HG03354 (cell line): ENCODE data around the gene TCF25.
"Not testable (repeated sequence)": the region's sequence is repeated elsewhere in the genome, so short reads cannot be mapped to it uniquely, and the experiment has no call there.

Experiments
- ATAC-seq: cut with Tn5 transposase; IDR thresholded peaks from one replicate; pipeline ENCODE4 v1.9.1; 2021; ENCODE audit warnings: mild to moderate bottlenecking; ENCODE audit not compliant: unreplicated experiment, poor library complexity, severe bottlenecking

Gene TCF25

DNA sequence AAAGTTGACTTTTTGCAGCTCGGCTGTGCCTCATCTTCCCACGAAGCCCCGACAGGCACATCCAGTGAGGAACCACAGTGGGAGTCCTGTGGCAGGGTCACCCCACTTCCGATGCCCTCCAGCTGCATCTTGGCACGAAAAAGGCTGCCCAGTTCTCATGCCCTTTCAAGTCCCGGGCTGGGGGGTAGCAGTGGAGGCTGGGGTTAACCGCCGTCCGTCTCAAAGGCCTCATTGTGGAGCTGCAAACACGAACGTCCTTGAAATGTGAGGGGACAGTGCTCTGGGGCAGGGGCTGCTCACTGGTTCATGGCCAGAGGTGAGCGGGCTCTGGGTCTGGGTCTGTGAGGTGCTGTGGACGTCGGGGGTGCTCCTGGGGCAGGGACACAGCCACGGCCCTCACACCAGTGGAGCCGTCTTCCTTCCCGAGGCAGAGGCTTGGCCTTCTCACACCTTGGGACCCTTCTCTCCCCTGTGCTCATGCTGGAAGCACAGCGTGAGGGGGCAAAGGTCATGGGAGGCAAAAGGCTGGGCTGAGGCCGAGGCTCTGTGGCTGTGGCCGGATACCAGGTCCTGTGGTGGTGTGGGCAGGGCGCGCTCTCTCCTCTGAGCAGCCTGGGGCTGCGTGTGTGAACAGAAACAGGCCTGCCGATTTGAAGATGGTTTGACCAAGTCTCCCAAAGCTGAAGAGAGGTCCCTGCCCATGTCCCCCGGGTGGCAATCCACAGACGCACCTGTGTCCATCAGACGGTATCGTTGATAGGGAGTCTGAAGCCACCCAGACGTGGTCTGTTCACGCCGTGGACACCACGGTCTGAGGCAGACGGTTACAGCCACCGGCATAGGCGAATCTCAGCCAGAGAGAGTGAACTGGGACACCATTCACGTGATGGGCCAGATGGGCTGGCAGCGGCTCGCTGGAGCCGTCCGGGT lies 42.2 kb downstream of the TCF25 start:
- ATAC-seq, result no peak

GRCh38 chr16:89917773-89918452 lies 44.5 kb downstream of the TCF25 start:
- ATAC-seq, result peak; percentile 71

- peak; percentile 36 for ATAC-seq
These were observed 45.3 kb downstream of the TCF25 start, which contains the start of gene MC1R for GRCh38 chr16:89918453-89919347. MC1R (plus strand) TSS chr16:89918862; CDS start chr16:89919259, 397 bp downstream.

GRCh38 chr16:89919535-89920406 lies 46.4 kb downstream of the TCF25 start:
- no peak for ATAC-seq

DNA sequence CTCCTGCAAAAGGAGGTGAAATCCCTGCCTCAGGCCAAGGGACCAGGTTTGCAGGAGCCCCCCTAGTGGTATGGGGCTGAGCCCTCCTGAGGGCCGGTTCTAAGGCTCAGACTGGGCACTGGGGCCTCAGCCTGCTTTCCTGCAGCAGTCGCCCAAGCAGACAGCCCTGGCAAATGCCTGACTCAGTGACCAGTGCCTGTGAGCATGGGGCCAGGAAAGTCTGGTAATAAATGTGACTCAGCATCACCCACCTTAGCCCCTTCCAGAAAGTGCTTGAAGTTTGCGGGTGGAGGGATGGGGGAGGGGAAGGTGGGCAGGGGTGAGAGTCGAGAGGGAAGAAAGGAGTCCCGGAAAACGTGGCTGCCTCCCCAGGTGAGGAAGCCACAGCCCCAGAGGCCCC lies 47.3 kb downstream of the TCF25 start:
- ATAC-seq, result no peak

DNA sequence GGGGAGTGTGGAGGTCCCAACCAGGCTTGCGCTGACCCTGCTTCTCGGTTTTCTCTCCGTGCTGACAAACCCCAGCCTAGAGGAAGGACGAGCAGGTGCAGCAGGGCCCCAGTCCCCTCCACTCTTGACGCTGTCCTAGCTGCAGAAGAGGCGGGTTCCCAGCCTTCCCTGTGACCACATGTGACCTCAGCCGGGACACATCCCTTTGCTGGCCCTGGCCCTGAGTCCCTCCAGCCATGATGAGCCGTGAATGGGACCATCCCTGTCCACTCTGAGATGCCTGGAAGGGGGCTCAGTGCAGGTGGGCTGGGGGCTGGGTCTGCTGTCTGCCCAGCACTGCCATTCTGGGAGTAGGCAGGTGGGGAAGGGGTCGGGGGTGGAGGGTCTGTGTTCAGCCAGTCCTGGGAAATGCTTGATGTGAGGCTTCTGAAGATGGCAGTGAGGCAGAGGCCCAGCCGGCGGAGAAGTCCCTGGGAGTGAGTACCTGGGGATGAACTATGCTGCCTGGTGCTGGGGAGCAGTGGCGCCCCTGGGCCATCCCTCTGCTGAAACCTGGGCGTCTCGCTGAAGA lies 47.8 kb downstream of the TCF25 start:
- no peak for ATAC-seq

DNA sequence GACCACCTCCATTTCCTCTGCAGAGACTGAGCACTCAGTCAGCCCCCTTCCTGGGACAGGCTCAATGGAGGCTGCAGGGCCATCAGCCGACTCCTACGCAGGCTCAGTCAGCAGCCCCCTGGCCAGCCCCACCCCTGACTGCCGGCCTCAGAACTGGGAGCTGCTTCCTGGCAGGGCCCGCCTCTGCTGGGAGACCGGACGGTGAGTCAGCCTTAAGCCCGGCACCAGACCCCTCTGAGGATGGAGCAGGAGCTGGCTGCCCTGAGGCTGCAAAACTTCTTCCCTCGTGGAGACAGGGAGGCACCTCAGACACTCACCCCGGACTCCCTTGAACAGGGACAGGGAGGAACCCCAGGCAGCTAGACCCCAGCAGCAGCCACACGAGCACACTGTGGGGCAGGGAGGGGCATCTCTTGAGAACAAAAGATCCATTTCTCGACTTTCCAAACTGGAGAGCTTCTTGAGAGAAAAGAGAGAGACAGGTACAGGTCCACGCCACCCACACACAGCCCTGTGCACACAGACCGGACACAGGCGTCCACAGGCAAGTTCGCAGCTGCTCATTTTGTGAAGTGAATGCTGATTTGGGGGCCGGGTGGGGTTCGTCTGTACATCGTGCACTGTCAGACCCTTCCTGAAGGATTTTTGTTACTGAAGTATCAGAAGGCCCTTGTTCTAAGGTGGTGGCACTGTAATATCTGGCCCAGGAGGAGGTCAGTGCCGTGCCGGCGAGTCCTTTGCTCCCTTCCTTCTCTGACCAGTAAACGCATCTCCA lies 48.5 kb downstream of the TCF25 start:
- no peak for ATAC-seq

GRCh38 chr16:89922477-89922883 lies 49.1 kb downstream of the TCF25 start:
- no peak for ATAC-seq

- peak; percentile 35 for ATAC-seq
These were observed 49.7 kb downstream of the TCF25 start, which contains the start of gene TUBB3 for GRCh38 chr16:89922884-89923639. TUBB3 (plus strand) TSS chr16:89923342; CDS start chr16:89923402, 60 bp downstream.

GRCh38 chr16:89923640-89924296 lies 50.4 kb downstream of the TCF25 start:
- ATAC-seq, result no peak

DNA sequence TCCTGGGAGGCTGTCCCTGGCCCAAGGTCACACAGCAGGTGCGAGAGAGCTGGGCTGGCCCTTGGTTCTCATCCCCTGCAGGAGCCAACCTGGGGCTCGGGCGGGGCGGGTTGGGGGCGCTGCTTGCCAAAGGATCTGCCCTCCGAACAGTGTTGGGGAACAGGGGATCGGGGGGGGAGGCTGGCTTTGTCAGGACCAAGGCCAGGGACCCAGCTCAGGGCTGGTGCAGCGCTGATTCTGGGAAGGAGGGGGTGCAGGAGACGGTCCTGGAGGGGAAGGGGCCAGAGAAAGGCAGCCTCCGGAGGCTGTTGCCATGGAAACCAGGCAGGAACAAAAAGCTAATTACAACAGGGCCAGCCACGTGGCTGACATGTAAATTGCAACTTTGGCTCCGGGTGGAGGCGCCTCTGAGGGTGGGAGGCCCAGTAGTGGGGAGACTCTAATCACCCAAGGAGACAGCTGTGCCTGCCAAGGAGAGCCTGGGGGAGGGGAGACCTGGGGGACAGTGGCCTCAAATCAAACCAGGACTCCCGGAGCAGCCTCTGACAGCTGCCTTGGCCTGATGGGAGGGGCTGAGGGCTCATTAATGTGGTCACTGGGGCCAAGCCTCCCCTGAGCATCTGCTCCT lies 51.0 kb downstream of the TCF25 start:
- no peak for ATAC-seq

- no peak for ATAC-seq
These were observed 51.5 kb downstream of the TCF25 start for GRCh38 chr16:89924925-89925307.

- ATAC-seq, result no peak
These were observed 52.2 kb downstream of the TCF25 start for GRCh38 chr16:89925596-89926079.

- ATAC-seq, result no peak
These were observed 58.0 kb downstream of the TCF25 start for GRCh38 chr16:89931305-89931896.

DNA sequence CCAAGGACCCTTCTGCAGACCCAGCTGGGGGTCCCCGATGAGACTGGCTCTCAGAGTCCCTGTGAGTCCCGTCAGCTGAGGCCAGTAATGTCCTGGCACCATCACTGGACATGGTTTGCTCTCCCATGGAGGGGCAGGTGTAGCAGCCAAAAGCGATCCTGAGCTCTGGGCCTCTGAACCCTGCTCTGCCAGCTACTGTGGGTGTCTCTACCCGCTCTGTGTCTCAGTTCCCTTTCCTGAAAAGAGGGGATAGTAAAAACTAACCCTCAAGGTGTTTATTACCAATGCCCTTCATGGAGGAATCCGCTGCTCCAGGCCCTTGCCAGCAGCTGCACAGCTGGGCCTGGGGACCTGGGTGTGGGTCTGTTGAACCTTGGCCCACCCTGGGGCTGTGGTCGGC lies 58.6 kb downstream of the TCF25 start:
- no peak for ATAC-seq

DNA sequence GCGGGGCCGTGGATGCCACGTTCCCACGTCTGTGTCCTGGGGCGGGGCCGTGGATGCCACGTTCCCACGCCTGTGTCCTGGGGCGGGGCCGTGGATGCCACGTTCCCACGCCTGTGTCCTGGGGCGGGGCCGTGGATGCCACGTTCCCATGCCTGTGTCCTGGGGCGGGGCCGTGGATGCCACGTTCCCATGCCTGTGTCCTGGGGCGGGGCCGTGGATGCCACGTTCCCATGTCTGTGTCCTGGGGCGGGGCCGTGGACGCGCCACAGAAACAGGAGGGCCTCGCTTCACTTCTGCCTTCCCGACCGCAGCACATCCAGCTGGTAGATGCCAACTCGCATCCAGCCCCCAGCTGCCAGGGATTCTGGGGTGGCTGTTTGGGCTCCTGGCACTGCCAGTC lies 60.6 kb downstream of the TCF25 start:
- not testable (repeated sequence) for ATAC-seq
